ENCODE measurements around the gene REC8. TPM values are rescaled to one million over a fixed set of nuclear protein-coding genes. Genes with fewer than 3 reads are reported as not detected.
A peak's percentile ranks its signal among the peaks of the same experiment; 100 is the strongest.

REC8 gene
- polyA plus RNA-seq, 2 donors: 3.9 to 10.0 TPM

GRCh38 chr14:24179961-24180796 lies 8.3 kb downstream of the REC8 start:
- Histone ChIP-seq H3K9me3 (ENCODE audit: control insufficient read depth in 2 of 2, insufficient read depth in 1 of 2, low read depth in 1 of 2, low read length in 1 of 2) (no peaks in the 10 kb centered on the region), H3K36me3 (ENCODE audit: control insufficient read depth in 2 of 2, insufficient read depth in 2 of 2, low read length in 1 of 2) (peaks cover 14 to 69% of the 10 kb centered on the region in 2 donors), H3K27ac (ENCODE audit: low read depth in 2 of 2, low read length in 1 of 2) (peak overlapping the region; percentile 27 to 43), H3K4me1 (ENCODE audit: control insufficient read depth in 2 of 2, insufficient read depth in 2 of 2, low read length in 1 of 2) (no peaks in the 10 kb centered on the region), H3K27me3 (ENCODE audit: control insufficient read depth in 1 of 2, insufficient read depth in 2 of 2, low read length in 2 of 2) (no peaks in the 10 kb centered on the region), H3K4me3 (ENCODE audit: low read depth in 1 of 2, low read length in 2 of 2) (no peak overlapping the region)
- WGBS, 2 donors: 64 to 65% methylated on average over 18 of the region's 18 CpGs

- H3K9me3 ChIP-seq (ENCODE audit: control insufficient read depth in 2 of 2, insufficient read depth in 1 of 2, low read depth in 1 of 2, low read length in 1 of 2): no peaks in the 10 kb centered on the region
- H3K27me3 ChIP-seq (ENCODE audit: control insufficient read depth in 1 of 2, insufficient read depth in 2 of 2, low read length in 2 of 2): no peaks in the 10 kb centered on the region
- no peak overlapping the region for H3K4me3 ChIP-seq (ENCODE audit: low read depth in 1 of 2, low read length in 2 of 2)
- H3K4me1 ChIP-seq (ENCODE audit: control insufficient read depth in 2 of 2, insufficient read depth in 2 of 2, low read length in 1 of 2): no peaks in the 10 kb centered on the region
- 80 to 85% methylated on average over 19 of the region's 19 CpGs for WGBS, 2 donors
- peaks cover 21 to 80% of the 10 kb centered on the region in 2 donors for H3K36me3 ChIP-seq (ENCODE audit: control insufficient read depth in 2 of 2, insufficient read depth in 2 of 2, low read length in 1 of 2)
- no peak overlapping the region for H3K27ac ChIP-seq (ENCODE audit: low read depth in 2 of 2, low read length in 1 of 2)
Observed at GRCh38 chr14:24181371-24182077, 9.6 kb downstream of the REC8 start.

DNA sequence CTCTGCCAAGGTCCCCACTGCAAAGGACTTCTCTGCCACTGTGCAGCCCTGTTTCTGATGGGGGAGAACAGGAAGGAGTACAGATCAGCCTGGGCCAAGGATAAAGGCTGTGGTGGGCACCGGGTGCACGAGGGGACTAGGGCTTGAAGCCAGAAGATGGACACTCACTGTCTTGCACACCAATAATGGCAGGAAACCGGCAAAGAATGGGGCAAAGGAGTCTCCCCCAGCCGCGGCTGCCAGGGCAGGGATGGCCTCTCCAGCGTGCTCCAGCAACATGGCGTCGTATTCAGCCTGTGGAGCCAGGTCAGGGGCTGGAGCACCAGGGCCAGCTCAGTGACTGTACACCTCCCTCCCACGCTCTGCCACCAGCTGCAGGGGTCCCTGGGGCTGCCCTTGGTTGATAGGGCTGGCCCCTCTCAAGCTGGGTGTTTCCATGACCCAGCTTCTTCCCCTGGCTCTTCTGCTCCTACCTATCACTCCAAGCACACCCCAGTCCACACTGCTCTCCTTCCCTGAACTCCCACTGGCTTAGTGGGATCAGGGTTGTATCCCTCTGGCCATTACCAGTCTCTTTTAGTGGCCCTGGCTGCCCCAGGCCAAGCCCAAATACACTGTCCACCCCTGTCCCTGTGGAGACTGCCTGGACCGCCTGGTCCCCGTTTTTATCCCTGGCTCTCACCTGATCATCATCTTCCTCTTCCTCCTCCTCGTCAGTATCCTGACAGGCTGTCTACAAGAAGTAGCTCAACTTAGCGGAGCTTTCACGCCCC lies 10.4 kb downstream of the REC8 start:
- Histone ChIP-seq H3K9me3 (ENCODE audit: control insufficient read depth in 2 of 2, insufficient read depth in 1 of 2, low read depth in 1 of 2, low read length in 1 of 2) (no peaks in the 10 kb centered on the region), H3K4me1 (ENCODE audit: control insufficient read depth in 2 of 2, insufficient read depth in 2 of 2, low read length in 1 of 2) (peaks cover 0 to 3% of the 10 kb centered on the region in 2 donors), H3K4me3 (ENCODE audit: low read depth in 1 of 2, low read length in 2 of 2) (no peak overlapping the region), H3K27me3 (ENCODE audit: control insufficient read depth in 1 of 2, insufficient read depth in 2 of 2, low read length in 2 of 2) (no peaks in the 10 kb centered on the region), H3K27ac (ENCODE audit: low read depth in 2 of 2, low read length in 1 of 2) (no peak overlapping the region), H3K36me3 (ENCODE audit: control insufficient read depth in 2 of 2, insufficient read depth in 2 of 2, low read length in 1 of 2) (peaks cover 22 to 83% of the 10 kb centered on the region in 2 donors)
- WGBS, 2 donors: 84 to 87% methylated on average over 14 of the region's 14 CpGs

GRCh38 chr14:24183014-24183481 lies 11.2 kb downstream of the REC8 start:
- Histone ChIP-seq H3K36me3 (ENCODE audit: control insufficient read depth in 2 of 2, insufficient read depth in 2 of 2, low read length in 1 of 2) (peaks cover 19 to 80% of the 10 kb centered on the region in 2 donors), H3K27me3 (ENCODE audit: control insufficient read depth in 1 of 2, insufficient read depth in 2 of 2, low read length in 2 of 2) (no peaks in the 10 kb centered on the region), H3K4me3 (ENCODE audit: low read depth in 1 of 2, low read length in 2 of 2) (no peak overlapping the region), H3K27ac (ENCODE audit: low read depth in 2 of 2, low read length in 1 of 2) (no peak overlapping the region), H3K9me3 (ENCODE audit: control insufficient read depth in 2 of 2, insufficient read depth in 1 of 2, low read depth in 1 of 2, low read length in 1 of 2) (no peaks in the 10 kb centered on the region), H3K4me1 (ENCODE audit: control insufficient read depth in 2 of 2, insufficient read depth in 2 of 2, low read length in 1 of 2) (peaks cover 0 to 10% of the 10 kb centered on the region in 2 donors)
- 92 to 94% methylated on average over 15 of the region's 15 CpGs for WGBS, 2 donors

DNA sequence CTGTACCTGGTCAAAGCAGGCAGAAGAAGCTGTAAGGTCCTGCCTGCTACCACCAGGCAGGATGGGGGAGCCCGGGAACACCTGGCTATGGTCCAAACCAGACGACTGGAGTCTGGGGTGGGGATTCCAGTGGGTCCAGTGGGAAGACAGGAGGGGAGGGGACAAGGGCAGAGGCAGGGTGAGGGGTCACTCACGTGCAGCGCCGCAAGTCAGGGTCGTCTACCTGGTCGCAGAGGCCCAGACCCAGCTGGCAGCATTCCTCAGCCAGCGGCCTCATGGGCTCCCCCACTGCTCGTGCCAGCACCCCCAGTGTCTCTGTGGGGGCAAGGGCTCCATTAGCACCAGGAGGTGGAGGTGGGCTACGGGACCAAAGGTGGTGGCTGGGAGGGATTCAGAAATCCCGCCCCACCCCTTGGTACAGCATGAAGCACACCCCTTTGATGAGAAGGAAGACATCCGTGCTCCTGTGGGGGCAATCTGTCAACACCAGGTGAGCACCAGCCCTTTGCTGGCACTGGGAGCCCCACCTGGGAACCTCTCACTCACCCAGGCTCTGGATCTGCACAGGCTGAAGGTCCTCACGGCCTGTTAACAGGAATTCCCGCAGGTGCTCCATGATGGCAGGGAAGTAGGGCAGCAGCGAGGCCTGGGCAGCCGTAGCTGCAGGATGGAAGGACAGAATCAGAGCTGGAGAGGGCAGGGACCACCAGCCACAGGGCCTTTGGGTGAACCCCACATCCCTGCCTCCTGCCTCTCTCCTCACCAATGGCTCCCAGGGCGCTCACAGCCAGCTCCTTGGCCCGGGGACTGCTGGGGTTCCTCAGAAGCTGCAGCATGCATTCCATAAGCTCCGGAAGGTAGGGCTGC lies 12.5 kb downstream of the REC8 start:
- Histone ChIP-seq H3K27ac (ENCODE audit: low read depth in 2 of 2, low read length in 1 of 2) (no peak overlapping the region), H3K4me3 (ENCODE audit: low read depth in 1 of 2, low read length in 2 of 2) (no peak overlapping the region), H3K9me3 (ENCODE audit: control insufficient read depth in 2 of 2, insufficient read depth in 1 of 2, low read depth in 1 of 2, low read length in 1 of 2) (no peaks in the 10 kb centered on the region), H3K36me3 (ENCODE audit: control insufficient read depth in 2 of 2, insufficient read depth in 2 of 2, low read length in 1 of 2) (peaks cover 19 to 69% of the 10 kb centered on the region in 2 donors), H3K27me3 (ENCODE audit: control insufficient read depth in 1 of 2, insufficient read depth in 2 of 2, low read length in 2 of 2) (no peaks in the 10 kb centered on the region), H3K4me1 (ENCODE audit: control insufficient read depth in 2 of 2, insufficient read depth in 2 of 2, low read length in 1 of 2) (peaks cover 3 to 10% of the 10 kb centered on the region in 2 donors)
- 88 to 92% methylated on average over 19 of the region's 19 CpGs for WGBS, 2 donors

DNA sequence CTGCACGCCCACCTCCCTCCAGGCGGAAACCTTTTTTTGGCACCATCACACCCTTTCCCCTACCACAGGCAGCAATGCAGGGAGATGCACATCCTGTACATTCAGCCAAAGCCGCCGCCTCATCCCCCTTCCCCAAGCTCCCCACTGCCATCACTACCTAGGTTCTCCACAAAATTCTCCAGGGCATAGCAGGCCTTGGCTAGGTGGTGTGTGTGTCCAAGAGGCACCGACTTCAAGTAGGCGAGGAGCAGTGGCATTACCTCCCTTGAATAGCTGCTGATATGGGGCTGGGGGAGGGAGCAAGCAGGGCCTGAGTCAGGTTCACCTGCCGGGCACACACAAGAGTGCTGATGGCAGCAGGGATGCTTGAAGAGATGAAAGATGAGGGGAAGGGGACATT lies 13.1 kb downstream of the REC8 start:
- H3K27me3 ChIP-seq (ENCODE audit: control insufficient read depth in 1 of 2, insufficient read depth in 2 of 2, low read length in 2 of 2): no peaks in the 10 kb centered on the region
- 91 to 97% methylated on average over 7 of the region's 7 CpGs for WGBS, 2 donors
- H3K27ac ChIP-seq (ENCODE audit: low read depth in 2 of 2, low read length in 1 of 2): no peak overlapping the region
- peaks cover 3 to 10% of the 10 kb centered on the region in 2 donors for H3K4me1 ChIP-seq (ENCODE audit: control insufficient read depth in 2 of 2, insufficient read depth in 2 of 2, low read length in 1 of 2)
- peaks cover 19 to 68% of the 10 kb centered on the region in 2 donors for H3K36me3 ChIP-seq (ENCODE audit: control insufficient read depth in 2 of 2, insufficient read depth in 2 of 2, low read length in 1 of 2)
- no peak overlapping the region for H3K4me3 ChIP-seq (ENCODE audit: low read depth in 1 of 2, low read length in 2 of 2)
- no peaks in the 10 kb centered on the region for H3K9me3 ChIP-seq (ENCODE audit: control insufficient read depth in 2 of 2, insufficient read depth in 1 of 2, low read depth in 1 of 2, low read length in 1 of 2)

- H3K36me3 ChIP-seq (ENCODE audit: control insufficient read depth in 2 of 2, insufficient read depth in 2 of 2, low read length in 1 of 2): peaks cover 19 to 66% of the 10 kb centered on the region in 2 donors
- no peaks in the 10 kb centered on the region for H3K27me3 ChIP-seq (ENCODE audit: control insufficient read depth in 1 of 2, insufficient read depth in 2 of 2, low read length in 2 of 2)
- H3K27ac ChIP-seq (ENCODE audit: low read depth in 2 of 2, low read length in 1 of 2): no peak overlapping the region
- WGBS, 2 donors: 91 to 92% methylated on average over 11 of the region's 11 CpGs
- H3K4me3 ChIP-seq (ENCODE audit: low read depth in 1 of 2, low read length in 2 of 2): no peak overlapping the region
- H3K4me1 ChIP-seq (ENCODE audit: control insufficient read depth in 2 of 2, insufficient read depth in 2 of 2, low read length in 1 of 2): peaks cover 3 to 10% of the 10 kb centered on the region in 2 donors
- H3K9me3 ChIP-seq (ENCODE audit: control insufficient read depth in 2 of 2, insufficient read depth in 1 of 2, low read depth in 1 of 2, low read length in 1 of 2): no peaks in the 10 kb centered on the region
Observed at GRCh38 chr14:24185741-24186140, 13.9 kb downstream of the REC8 start.

GRCh38 chr14:24186831-24187538 lies 15.1 kb downstream of the REC8 start:
- peaks cover 3 to 10% of the 10 kb centered on the region in 2 donors for H3K4me1 ChIP-seq (ENCODE audit: control insufficient read depth in 2 of 2, insufficient read depth in 2 of 2, low read length in 1 of 2)

More at GRCh38 chr14:24186831-24187538, 15.1 kb downstream of the REC8 start:
- H3K4me3 ChIP-seq (ENCODE audit: low read depth in 1 of 2, low read length in 2 of 2): no peak overlapping the region
- H3K36me3 ChIP-seq (ENCODE audit: control insufficient read depth in 2 of 2, insufficient read depth in 2 of 2, low read length in 1 of 2): peaks cover 16 to 59% of the 10 kb centered on the region in 2 donors
- H3K27ac ChIP-seq (ENCODE audit: low read depth in 2 of 2, low read length in 1 of 2): no peak overlapping the region
- WGBS, 2 donors: 92% methylated on average over 10 of the region's 10 CpGs
- H3K9me3 ChIP-seq (ENCODE audit: control insufficient read depth in 2 of 2, insufficient read depth in 1 of 2, low read depth in 1 of 2, low read length in 1 of 2): no peaks in the 10 kb centered on the region
- no peaks in the 10 kb centered on the region for H3K27me3 ChIP-seq (ENCODE audit: control insufficient read depth in 1 of 2, insufficient read depth in 2 of 2, low read length in 2 of 2)

Measured in esophagus (tissue), 2 donors.